ENCODE measurements around the gene NANOGP8. TPM values are rescaled to one million over a fixed set of nuclear protein-coding genes. Genes with fewer than 3 reads are reported as not detected.

Gene NANOGP8
- total and polyA plus RNA-seq, 9 of the 15 experiments (the other 6 are each of a cell fraction or from before 2014, with no cell fraction given), result not detected

DNA sequence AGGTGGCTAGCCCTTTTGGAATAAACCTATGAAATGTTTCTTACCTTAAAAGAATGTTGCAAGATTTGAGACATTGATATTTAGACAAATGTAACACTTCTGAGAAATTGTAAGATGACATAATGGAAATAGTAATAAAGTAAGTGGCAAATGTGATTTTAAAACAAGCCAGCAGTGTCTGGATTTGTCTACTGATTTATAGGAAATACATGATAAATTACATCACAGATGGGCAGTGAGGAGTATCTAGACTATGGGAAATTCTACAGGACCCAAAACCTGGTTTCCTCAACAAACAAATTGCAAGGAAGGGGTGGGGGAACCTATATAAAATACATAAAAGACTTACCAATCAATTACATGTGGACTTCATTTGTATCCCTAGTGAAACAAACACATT is 37.1 kb downstream of the NANOGP8 start (continued):
- TF ChIP-seq FOXJ3 (CRISPR knock-in tag; IDR thresholded peaks at IDR 0.05), result no peak

DNA sequence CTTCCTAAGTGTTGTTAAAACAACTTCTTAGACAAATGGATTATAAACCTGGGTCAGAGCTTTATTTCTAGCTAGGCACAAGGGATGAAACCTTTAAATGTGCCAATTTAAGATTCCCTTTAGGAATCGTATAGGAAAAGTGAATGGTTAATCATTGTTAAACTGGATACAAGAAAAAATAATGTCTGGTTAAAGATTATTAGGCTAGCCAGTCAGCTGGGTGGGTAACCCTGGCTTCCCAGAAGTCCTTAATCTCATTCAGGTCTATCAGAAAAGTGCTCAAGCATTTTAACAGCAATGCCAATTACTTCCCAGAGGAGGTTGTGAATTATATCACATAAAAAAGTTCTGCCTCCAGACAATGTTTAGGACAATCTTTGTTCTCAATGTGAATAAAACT is 37.6 kb downstream of the NANOGP8 start:
- TF ChIP-seq HDAC2 (IDR thresholded peaks at IDR 0.05) (no peak), HNRNPH1 (optimal IDR thresholded peaks at IDR 0.05; ENCODE audit: low read depth, low read length) (no peak), HDAC3 (IDR thresholded peaks at IDR 0.05; ENCODE audit: borderline replicate concordance, partially characterized antibody) (no peak)
- Histone ChIP-seq H2AFZ (ENCODE audit: low read depth, low read length) (no peak overlapping the region), H3K9ac (ENCODE audit: insufficient read depth in 1 of 2, low read depth in 2 of 2, low read length in 2 of 2) (no peak overlapping the region), H3K9me1 (ENCODE audit: control insufficient read depth, insufficient read depth, low read length) (no peaks in the 10 kb centered on the region), H3K4me2 (ENCODE audit: insufficient read depth, low read length) (no peak overlapping the region), H3K79me2 (ENCODE audit: control insufficient read depth, insufficient read depth, low read length) (no peaks in the 10 kb centered on the region), H3K4me1 (replicated peaks in 1 of 2; ENCODE audit: control insufficient read depth in 2 of 2, insufficient read depth in 2 of 2, low read length in 2 of 2) (no peaks in the 10 kb centered on the region; a peak in 1 of 5 replicates), H3K27me3 (ENCODE audit: control insufficient read depth in 2 of 2, insufficient read depth in 2 of 2, low read length in 2 of 2) (no peaks in the 10 kb centered on the region), H4K20me1 (replicated peaks; ENCODE audit: control insufficient read depth, insufficient read depth, low read length) (no peaks in the 10 kb centered on the region), H3K36me3 (ENCODE audit: control insufficient read depth, insufficient read depth, low read length) (no peaks in the 10 kb centered on the region), H3K4me3 (no peak overlapping the region), H3K9me3 (replicated peaks; ENCODE audit: control insufficient read depth, insufficient read depth, low read depth, low read length) (no peaks in the 10 kb centered on the region), H3K27ac (ENCODE audit: extremely low read depth, low read depth, low read length) (no peak overlapping the region)
- no peak for FAIRE-seq
- POLR2A ChIA-PET, result no interaction called here
- intact Hi-C loops (cut with micrococcal nuclease), result no loop called here
- WGBS (ENCODE audit: insufficient coverage, low coverage, missing lambda C conversion rate), result 40% methylated on average over 1 of the region's 1 CpG
- no TSS peak for BruUV-seq (replicated peaks)
- in situ Hi-C loops (cut with MboI), result no loop called here
- CTCF ChIA-PET (ENCODE audit: low intra/inter-chr PET ratio), result no interaction called here
- no peak for DNase-seq (ENCODE audit: extremely low read depth in 1 of 4, low spot score in 3 of 4)
- no peak for ATAC-seq
